Ectodermal cell (in vitro differentiated cells): ENCODE results near the gene GRK1.
"Not testable (repeated sequence)": the region's sequence is repeated elsewhere in the genome, so short reads cannot be mapped to it uniquely, and the experiment has no call there.

Experiments used
- H3K27ac ChIP-seq: 2 replicates; pipeline ENCODE4 v1.7.0; 2013; ENCODE audit warnings: mild to moderate bottlenecking, low read depth, low read length; ENCODE audit not compliant: insufficient read depth, poor library complexity, severe bottlenecking
- H3K27me3 ChIP-seq: 2 replicates; pipeline ENCODE4 v1.7.0; 2013; ENCODE audit warnings: mild to moderate bottlenecking, low read length; ENCODE audit not compliant: insufficient read depth, control insufficient read depth, poor library complexity, severe bottlenecking
- H3K36me3 ChIP-seq: one replicate; pipeline ENCODE4 v1.7.0; 2013; ENCODE audit warnings: low read length; ENCODE audit not compliant: control insufficient read depth, insufficient read depth
- H3K4me1 ChIP-seq: one replicate; pipeline ENCODE4 v1.7.0; 2013; ENCODE audit warnings: low read length; ENCODE audit not compliant: control insufficient read depth, insufficient read depth
- H3K4me3 ChIP-seq: 2 replicates; pipeline ENCODE4 v1.7.0; 2013; ENCODE audit warnings: low read depth, low read length, control low read depth; ENCODE audit not compliant: insufficient read depth
- H3K9me3 ChIP-seq: 2 replicates; pipeline ENCODE4 v1.7.0; 2013; ENCODE audit warnings: mild to moderate bottlenecking, low read length, moderate library complexity; ENCODE audit not compliant: control insufficient read depth
- WGBS, 2 experiments: methylation state at CpG; one replicate each; pipeline ENCODE4 v1.1.7; 2013; ENCODE audit warnings: missing lambda C conversion rate in 2 of 2; 5-methylcytosine and 5-hydroxymethylcytosine counted together

The GRK1 gene

GRCh38 chr13:113722921-113723320, 55.9 kb downstream of the GRK1 start:
- H3K36me3 ChIP-seq: no peaks in the 10 kb centered on the region
- H3K4me1 ChIP-seq: no peaks in the 10 kb centered on the region
- no peaks in the 10 kb centered on the region for H3K27me3 ChIP-seq
- H3K27ac ChIP-seq: no peak overlapping the region
- H3K9me3 ChIP-seq: no peaks in the 10 kb centered on the region
- no peak overlapping the region for H3K4me3 ChIP-seq
- 87 to 92% methylated on average over 11 of the region's 11 CpGs for WGBS, 2 experiments

- Histone ChIP-seq H3K4me3 (no peak overlapping the region), H3K27me3 (no peaks in the 10 kb centered on the region), H3K9me3 (no peaks in the 10 kb centered on the region), H3K36me3 (no peaks in the 10 kb centered on the region), H3K27ac (no peak overlapping the region), H3K4me1 (no peaks in the 10 kb centered on the region)
- 82 to 85% methylated on average over 13 of the region's 13 CpGs for WGBS, 2 experiments
Observed at GRCh38 chr13:113723410-113724015, 56.5 kb downstream of the GRK1 start.

- no peaks in the 10 kb centered on the region for H3K36me3 ChIP-seq
- WGBS, 2 experiments: 91 to 93% methylated on average over 30 of the region's 30 CpGs
- no peak overlapping the region for H3K27ac ChIP-seq
- no peaks in the 10 kb centered on the region for H3K4me1 ChIP-seq
- H3K4me3 ChIP-seq: peak overlapping the region; percentile 47
- H3K27me3 ChIP-seq: no peaks in the 10 kb centered on the region
- H3K9me3 ChIP-seq: no peaks in the 10 kb centered on the region
Observed at GRCh38 chr13:113724016-113724758, 57.2 kb downstream of the GRK1 start.

- Histone ChIP-seq H3K27ac (no peak overlapping the region), H3K4me1 (no peaks in the 10 kb centered on the region), H3K4me3 (peak overlapping the region; percentile 47), H3K9me3 (no peaks in the 10 kb centered on the region), H3K36me3 (no peaks in the 10 kb centered on the region), H3K27me3 (no peaks in the 10 kb centered on the region)
- WGBS, 2 experiments: 11% methylated on average over 35 to 36 of the region's 36 CpGs
Observed at GRCh38 chr13:113724780-113725315, 57.8 kb downstream of the GRK1 start.

GRCh38 chr13:113725329-113726105, 58.5 kb downstream of the GRK1 start:
- 0 to 1% methylated on average over 11 to 28 of the region's 75 CpGs for WGBS, 2 experiments

GRCh38 chr13:113726106-113726821, 59.2 kb downstream of the GRK1 start:
- not testable (repeated sequence) for H3K27ac ChIP-seq
- WGBS, 2 experiments: 51 to 54% methylated on average over 20 of the region's 54 CpGs

More at GRCh38 chr13:113725329-113726105, 58.5 kb downstream of the GRK1 start:
- not testable (repeated sequence) for H3K27me3 ChIP-seq, H3K4me1 ChIP-seq, H3K36me3 ChIP-seq, H3K27ac ChIP-seq, H3K9me3 ChIP-seq
- peak overlapping the region; percentile 47 for H3K4me3 ChIP-seq

DNA sequence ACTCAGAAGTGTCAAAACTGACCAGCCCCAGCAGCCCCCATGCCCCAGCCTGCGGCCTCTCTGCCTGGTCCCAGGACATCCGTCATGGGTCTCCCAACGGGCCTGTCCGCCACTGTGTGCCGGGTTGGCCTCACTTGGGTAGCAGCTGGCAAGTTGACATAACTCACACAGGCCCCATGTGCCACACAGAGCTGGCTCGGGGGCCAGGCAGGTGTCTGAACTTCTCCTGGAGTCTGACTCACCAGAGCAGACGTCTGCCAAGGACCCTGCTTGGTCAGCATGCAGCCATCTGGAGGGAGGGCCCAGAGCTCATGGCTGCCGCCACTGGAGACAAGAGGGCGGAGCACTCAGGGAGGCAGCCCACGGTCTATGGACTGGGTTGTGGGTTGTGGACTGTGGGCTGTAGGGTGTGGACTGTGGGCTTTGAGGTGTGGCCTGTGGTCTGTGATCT, 60.0 kb downstream of the GRK1 start:
- Histone ChIP-seq H3K4me3 (no peak overlapping the region), H3K27ac (no peak overlapping the region), H3K9me3 (no peaks in the 10 kb centered on the region), H3K36me3 (no peaks in the 10 kb centered on the region), H3K4me1 (no peaks in the 10 kb centered on the region), H3K27me3 (no peaks in the 10 kb centered on the region)
- 91 to 92% methylated on average over 10 of the region's 10 CpGs for WGBS, 2 experiments

More at GRCh38 chr13:113726106-113726821, 59.2 kb downstream of the GRK1 start:
- not testable (repeated sequence) for H3K36me3 ChIP-seq, H3K4me1 ChIP-seq, H3K27me3 ChIP-seq, H3K9me3 ChIP-seq
- H3K4me3 ChIP-seq: peak overlapping the region; percentile 31

GRCh38 chr13:113728571-113729054, 61.6 kb downstream of the GRK1 start:
- WGBS, 2 experiments: 95% methylated on average over 16 of the region's 16 CpGs
- Histone ChIP-seq H3K9me3 (no peaks in the 10 kb centered on the region), H3K27ac (no peak overlapping the region), H3K27me3 (no peaks in the 10 kb centered on the region), H3K4me3 (no peak overlapping the region), H3K4me1 (no peaks in the 10 kb centered on the region), H3K36me3 (no peaks in the 10 kb centered on the region)

DNA sequence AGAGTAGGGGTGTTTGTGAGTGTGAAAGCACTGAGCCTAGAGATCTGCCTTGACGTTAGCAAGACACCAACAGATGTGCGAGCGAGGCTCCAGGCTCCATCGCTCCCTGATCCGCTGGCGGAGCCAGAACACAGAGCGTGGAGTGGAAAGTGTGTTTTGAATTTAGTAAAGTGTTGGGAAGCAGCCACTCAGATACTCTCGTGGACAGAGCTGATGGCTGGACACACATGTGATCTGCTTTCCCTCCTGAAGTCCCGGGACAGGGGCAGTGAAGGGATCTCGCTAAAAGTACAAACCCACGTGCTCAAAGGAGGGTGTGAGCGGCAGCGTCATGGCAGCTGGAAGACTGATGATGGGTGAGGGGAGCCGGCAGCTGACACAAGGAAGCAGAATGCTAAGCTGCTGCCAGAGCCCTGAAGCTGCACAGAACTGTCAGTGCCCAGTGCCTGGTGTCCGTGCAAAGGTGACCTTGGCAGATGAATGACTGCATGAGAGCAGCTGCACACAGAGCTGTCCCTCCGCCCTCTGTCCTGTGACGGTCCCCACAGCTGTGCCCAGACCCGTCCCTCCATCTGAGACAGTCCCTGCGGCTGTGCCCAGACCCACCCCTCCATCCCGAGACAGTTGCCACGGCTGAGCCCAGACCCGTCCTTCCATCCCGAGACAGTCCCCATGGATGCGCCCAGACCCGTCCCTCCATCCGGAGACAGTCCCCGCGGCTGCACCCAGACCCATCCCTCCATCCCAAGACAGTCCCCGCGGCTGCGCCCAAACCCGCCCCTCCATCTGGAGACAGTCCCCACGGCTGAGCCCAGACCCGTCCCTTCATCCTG, 62.4 kb downstream of the GRK1 start:
- WGBS, 2 experiments: 90% methylated on average over 34 of the region's 34 CpGs
- no peaks in the 10 kb centered on the region for H3K4me1 ChIP-seq
- H3K36me3 ChIP-seq: no peaks in the 10 kb centered on the region
- H3K4me3 ChIP-seq: no peak overlapping the region
- no peak overlapping the region for H3K27ac ChIP-seq
- H3K27me3 ChIP-seq: no peaks in the 10 kb centered on the region
- H3K9me3 ChIP-seq: no peaks in the 10 kb centered on the region
